ENCODE measurements around the gene CCIN.

CCIN gene

GRCh38 chr9:36161187-36161586 is 8.0 kb upstream of the CCIN start:
- Histone ChIP-seq H3K36me3 (ENCODE audit: insufficient read depth, low read length) (no peaks in the 10 kb centered on the region), H3K27me3 (ENCODE audit: insufficient read depth, low read length, poor library complexity) (no peaks in the 10 kb centered on the region), H3K4me3 (ENCODE audit: low read depth in 1 of 2, low read length in 2 of 2) (no peak overlapping the region), H3K9me3 (ENCODE audit: insufficient read depth, low read length, severe bottlenecking) (peaks cover 5% of the 10 kb centered on the region), H3K27ac (ENCODE audit: low read length) (no peak overlapping the region), H3K9ac (ENCODE audit: low read depth, low read length) (no peak overlapping the region), H2AFZ (ENCODE audit: low read depth, low read length) (no peak overlapping the region), H3K4me2 (ENCODE audit: insufficient read depth, low read length) (no peak overlapping the region), H3K79me2 (ENCODE audit: insufficient read depth, low read length) (no peaks in the 10 kb centered on the region), H3K4me1 (ENCODE audit: insufficient read depth, low read length) (peaks cover 1% of the 10 kb centered on the region), H4K20me1 (ENCODE audit: insufficient read depth, low read length) (no peaks in the 10 kb centered on the region)
- DNase-seq (no peak), ATAC-seq (ENCODE audit: insufficient read depth, low read depth) (no peak)
- no peak for TF ChIP-seq EZH2 (IDR thresholded peaks at IDR 0.05; ENCODE audit: borderline replicate concordance, low read depth, low read length, severe bottlenecking)
- TF ChIP-seq CTCF (IDR thresholded peaks at IDR 0.05; ENCODE audit: borderline replicate concordance, extremely low read depth, low read length, poor library complexity, severe bottlenecking): no peak

GRCh38 chr9:36162211-36162738 is 6.9 kb upstream of the CCIN start:
- Histone ChIP-seq H2AFZ (ENCODE audit: low read depth, low read length) (no peak overlapping the region), H3K4me1 (ENCODE audit: insufficient read depth, low read length) (peaks cover 8% of the 10 kb centered on the region), H4K20me1 (ENCODE audit: insufficient read depth, low read length) (no peaks in the 10 kb centered on the region), H3K4me2 (ENCODE audit: insufficient read depth, low read length) (no peak overlapping the region), H3K36me3 (ENCODE audit: insufficient read depth, low read length) (no peaks in the 10 kb centered on the region), H3K4me3 (ENCODE audit: low read depth in 1 of 2, low read length in 2 of 2) (no peak overlapping the region), H3K79me2 (ENCODE audit: insufficient read depth, low read length) (no peaks in the 10 kb centered on the region), H3K27ac (ENCODE audit: low read length) (no peak overlapping the region), H3K27me3 (ENCODE audit: insufficient read depth, low read length, poor library complexity) (no peaks in the 10 kb centered on the region), H3K9me3 (ENCODE audit: insufficient read depth, low read length, severe bottlenecking) (no peaks in the 10 kb centered on the region), H3K9ac (ENCODE audit: low read depth, low read length) (no peak overlapping the region)
- DNase-seq: no peak
- TF ChIP-seq CTCF (IDR thresholded peaks at IDR 0.05; ENCODE audit: borderline replicate concordance, extremely low read depth, low read length, poor library complexity, severe bottlenecking) (no peak), EZH2 (IDR thresholded peaks at IDR 0.05; ENCODE audit: borderline replicate concordance, low read depth, low read length, severe bottlenecking) (no peak)
- ATAC-seq (ENCODE audit: insufficient read depth, low read depth): no peak

GRCh38 chr9:36163049-36163785 is 6.0 kb upstream of the CCIN start:
- no peak overlapping the region for H3K27ac ChIP-seq (ENCODE audit: low read length)
- H3K9ac ChIP-seq (ENCODE audit: low read depth, low read length): no peak overlapping the region
- no peak overlapping the region for H3K4me3 ChIP-seq (ENCODE audit: low read depth in 1 of 2, low read length in 2 of 2)

More at GRCh38 chr9:36163049-36163785, 6.0 kb upstream of the CCIN start:
- TF ChIP-seq CTCF (IDR thresholded peaks at IDR 0.05; ENCODE audit: borderline replicate concordance, extremely low read depth, low read length, poor library complexity, severe bottlenecking) (no peak), EZH2 (IDR thresholded peaks at IDR 0.05; ENCODE audit: borderline replicate concordance, low read depth, low read length, severe bottlenecking) (no peak)
- H3K36me3 ChIP-seq (ENCODE audit: insufficient read depth, low read length): no peaks in the 10 kb centered on the region
- H2AFZ ChIP-seq (ENCODE audit: low read depth, low read length): no peak overlapping the region
- no peaks in the 10 kb centered on the region for H4K20me1 ChIP-seq (ENCODE audit: insufficient read depth, low read length)
- H3K9me3 ChIP-seq (ENCODE audit: insufficient read depth, low read length, severe bottlenecking): no peaks in the 10 kb centered on the region
- DNase-seq (no peak), ATAC-seq (ENCODE audit: insufficient read depth, low read depth) (no peak)
- H3K27me3 ChIP-seq (ENCODE audit: insufficient read depth, low read length, poor library complexity): no peaks in the 10 kb centered on the region
- H3K4me1 ChIP-seq (ENCODE audit: insufficient read depth, low read length): peaks cover 8% of the 10 kb centered on the region
- H3K79me2 ChIP-seq (ENCODE audit: insufficient read depth, low read length): no peaks in the 10 kb centered on the region
- H3K4me2 ChIP-seq (ENCODE audit: insufficient read depth, low read length): no peak overlapping the region

Data from DND-41 (cell line).